ENCODE measurements around the gene HOXA4. TPM values are rescaled to one million over a fixed set of nuclear protein-coding genes. Genes with fewer than 3 reads are reported as not detected.

Gene HOXA4
- total and polyA plus RNA-seq, 10 of the 15 experiments (the other 5 are each of a cell fraction or from before 2014, with no cell fraction given) = 0.07 TPM; not detected in 9

- CTCF ChIA-PET = no interaction called here
- H3K9ac ChIP-seq (ENCODE audit: control insufficient read depth, insufficient read depth, low read length) = no peak overlapping the region
- H3K79me2 ChIP-seq (ENCODE audit: control insufficient read depth, insufficient read depth, low read length) = no peaks in the 10 kb centered on the region
- no peak overlapping the region for H2AFZ ChIP-seq (ENCODE audit: control insufficient read depth, low read depth, low read length)
- H3K27ac ChIP-seq (ENCODE audit: control insufficient read depth, insufficient read depth) = no peak overlapping the region
- 85% methylated on average over 36 of the region's 53 CpGs for WGBS (ENCODE audit: insufficient coverage, insufficient replicate concordance, low lambda C conversion rate, missing lambda C conversion rate)
- no peak for ATAC-seq
- no peak for FAIRE-seq
- intact Hi-C loops (cut with micrococcal nuclease; ENCODE audit: unreplicated experiment) = no loop called here
- no TSS peak for BruUV-seq (replicated peaks)
- SMC1A ChIA-PET (ENCODE audit: uncharacterized antibody, unreplicated experiment) = interaction anchor here (1.7 kb wide), 1 partner anchor 11 kb away, joined by 8 read pairs; no protein-coding TSS in a partner anchor
- no peak overlapping the region for H3K4me2 ChIP-seq (ENCODE audit: control insufficient read depth, insufficient read depth)
- no peaks in the 10 kb centered on the region for H4K20me1 ChIP-seq (ENCODE audit: control insufficient read depth, insufficient read depth)
- H3K4me3 ChIP-seq = no peak overlapping the region
- no peaks in the 10 kb centered on the region; the same call in 1 of the 2 replicates for H3K4me1 ChIP-seq (ENCODE audit: control insufficient read depth, insufficient read depth, low read length)
- RAD21 ChIA-PET (ENCODE audit: unreplicated experiment) = no interaction called here
- H3K36me3 ChIP-seq (ENCODE audit: control insufficient read depth in 2 of 2, insufficient read depth in 2 of 2, low read length in 1 of 2) = no peaks in the 10 kb centered on the region
- POLR2A ChIA-PET = no interaction called here
- peaks cover 0 to 7% of the 10 kb centered on the region in 2 experiments; a peak in 2 of 4 replicates for H3K27me3 ChIP-seq (replicated peaks in 1 of 2; ENCODE audit: control insufficient read depth in 2 of 2, insufficient read depth in 2 of 2, low read length in 1 of 2)
- no peak for DNase-seq (ENCODE audit: low read depth, low spot score)
- TF ChIP-seq BHLHE40 (IDR thresholded peaks at IDR 0.05; ENCODE audit: borderline replicate concordance in 1 of 2, low read depth in 2 of 2, low read length in 1 of 2) = no peak
- TF ChIP-seq RAD21 (IDR thresholded peaks at IDR 0.05; ENCODE audit: insufficient read depth, low read depth, low read length) = no peak
- TF ChIP-seq ZBTB40 (IDR thresholded peaks at IDR 0.05; ENCODE audit: borderline replicate concordance) = no peak
- TF ChIP-seq BCL3 (IDR thresholded peaks at IDR 0.05; ENCODE audit: borderline replicate concordance, insufficient read depth, low read depth, low read length, poor library complexity, severe bottlenecking) = no peak
- TF ChIP-seq SIN3A (IDR thresholded peaks at IDR 0.05; ENCODE audit: low read depth, low read length) = no peak
- in situ Hi-C loops (cut with MboI) = no loop called here
- no peaks in the 10 kb centered on the region; the same call in 2 of the 3 replicates for H3K9me3 ChIP-seq (replicated peaks; ENCODE audit: control insufficient read depth, insufficient read depth, low read length)
These were observed 9.0 kb upstream of the HOXA4 start for GRCh38 chr7:27139334-27140125.
